ENCODE data around the gene CACNA1S.

DNA sequence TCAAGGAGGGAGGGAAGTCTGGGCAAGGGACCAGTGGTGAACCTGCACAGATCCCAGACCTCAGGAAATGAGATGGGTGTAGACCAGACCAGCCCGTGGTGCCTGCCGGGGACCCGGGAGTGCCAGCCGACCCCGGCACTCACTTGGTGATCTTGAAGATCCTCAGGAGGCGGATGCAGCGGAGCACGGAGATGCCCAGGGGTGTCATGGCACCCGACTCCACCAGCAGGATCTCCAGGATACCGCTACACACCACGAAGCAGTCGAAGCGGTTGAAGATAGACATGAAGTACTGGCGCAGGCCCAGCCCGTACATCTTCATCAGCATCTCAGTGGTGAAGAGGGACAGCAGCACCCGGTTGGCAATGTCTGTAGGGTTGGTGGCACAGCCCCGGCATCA lies 34.5 kb downstream of the CACNA1S start:
- TF ChIP-seq CTCF (IDR thresholded peaks at IDR 0.05; ENCODE audit: poor library complexity) (no peak), EZH2 (IDR thresholded peaks at IDR 0.05; ENCODE audit: borderline replicate concordance) (no peak)

Measured in hepatocyte (in vitro differentiated cells).